ENCODE results near the gene SLC19A1. TPM values are rescaled to one million over a fixed set of nuclear protein-coding genes. Genes with fewer than 3 reads are reported as not detected.

The SLC19A1 gene
- total RNA-seq, 1 donor from 2014 or later, result 4.5 TPM

- no peak for FAIRE-seq
- Histone ChIP-seq H3K36me3 (ENCODE audit: control insufficient read depth, insufficient read depth, low read length) (no peaks in the 10 kb centered on the region), H3K4me3 (ENCODE audit: low read depth, low read length) (no peak overlapping the region), H3K27me3 (ENCODE audit: control insufficient read depth, insufficient read depth, low read length) (no peaks in the 10 kb centered on the region)
- TF ChIP-seq, protein P1, sequence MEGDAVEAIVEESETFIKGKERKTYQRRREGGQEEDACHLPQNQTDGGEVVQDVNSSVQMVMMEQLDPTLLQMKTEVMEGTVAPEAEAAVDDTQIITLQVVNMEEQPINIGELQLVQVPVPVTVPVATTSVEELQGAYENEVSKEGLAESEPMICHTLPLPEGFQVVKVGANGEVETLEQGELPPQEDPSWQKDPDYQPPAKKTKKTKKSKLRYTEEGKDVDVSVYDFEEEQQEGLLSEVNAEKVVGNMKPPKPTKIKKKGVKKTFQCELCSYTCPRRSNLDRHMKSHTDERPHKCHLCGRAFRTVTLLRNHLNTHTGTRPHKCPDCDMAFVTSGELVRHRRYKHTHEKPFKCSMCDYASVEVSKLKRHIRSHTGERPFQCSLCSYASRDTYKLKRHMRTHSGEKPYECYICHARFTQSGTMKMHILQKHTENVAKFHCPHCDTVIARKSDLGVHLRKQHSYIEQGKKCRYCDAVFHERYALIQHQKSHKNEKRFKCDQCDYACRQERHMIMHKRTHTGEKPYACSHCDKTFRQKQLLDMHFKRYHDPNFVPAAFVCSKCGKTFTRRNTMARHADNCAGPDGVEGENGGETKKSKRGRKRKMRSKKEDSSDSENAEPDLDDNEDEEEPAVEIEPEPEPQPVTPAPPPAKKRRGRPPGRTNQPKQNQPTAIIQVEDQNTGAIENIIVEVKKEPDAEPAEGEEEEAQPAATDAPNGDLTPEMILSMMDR (IDR thresholded peaks at IDR 0.05; ENCODE audit: insufficient read depth, low read length, severe bottlenecking), result no peak
- no peak for DNase-seq (ENCODE audit: low read depth)
Measured at GRCh38 chr21:45588871-45589491, 46.7 kb upstream of the SLC19A1 start.

GRCh38 chr21:45588086-45588825 lies 46.0 kb upstream of the SLC19A1 start:
- H3K36me3 ChIP-seq (ENCODE audit: control insufficient read depth, insufficient read depth, low read length), result no peaks in the 10 kb centered on the region
- H3K4me3 ChIP-seq (ENCODE audit: low read depth, low read length), result no peak overlapping the region
- no peak for DNase-seq (ENCODE audit: low read depth)
- TF ChIP-seq, protein P1 (IDR thresholded peaks at IDR 0.05; ENCODE audit: insufficient read depth, low read length, severe bottlenecking), result no peak
- no peak for FAIRE-seq
- H3K27me3 ChIP-seq (ENCODE audit: control insufficient read depth, insufficient read depth, low read length), result no peaks in the 10 kb centered on the region

GRCh38 chr21:45586289-45586858 lies 44.1 kb upstream of the SLC19A1 start:
- DNase-seq (ENCODE audit: low read depth), result no peak
- no peak overlapping the region for H3K4me3 ChIP-seq (ENCODE audit: low read depth, low read length)
- no peak for FAIRE-seq
- no peaks in the 10 kb centered on the region for H3K36me3 ChIP-seq (ENCODE audit: control insufficient read depth, insufficient read depth, low read length)
- TF ChIP-seq, protein P1 (IDR thresholded peaks at IDR 0.05; ENCODE audit: insufficient read depth, low read length, severe bottlenecking), result no peak
- no peaks in the 10 kb centered on the region for H3K27me3 ChIP-seq (ENCODE audit: control insufficient read depth, insufficient read depth, low read length)

DNA sequence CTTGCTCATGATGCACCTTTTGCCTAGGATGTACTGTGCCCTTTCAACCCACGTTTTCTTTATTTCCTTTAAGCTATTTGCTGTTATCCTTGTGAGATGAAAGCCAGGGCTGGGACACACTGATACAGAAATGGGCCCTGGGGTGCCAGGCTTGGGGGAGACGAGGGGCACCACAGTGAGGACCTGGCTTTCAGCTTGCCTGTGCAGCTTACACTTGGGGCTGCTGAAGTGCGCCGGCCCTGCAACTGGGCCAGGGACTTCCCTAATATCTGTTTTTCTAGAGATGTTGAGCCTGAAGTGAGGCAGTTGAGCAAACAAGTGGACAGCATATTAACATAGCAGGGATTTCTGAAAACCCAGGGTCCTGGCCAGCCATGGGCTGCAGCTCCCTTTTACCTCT lies 42.5 kb upstream of the SLC19A1 start:
- H3K27me3 ChIP-seq (ENCODE audit: control insufficient read depth, insufficient read depth, low read length), result no peaks in the 10 kb centered on the region
- no peak for FAIRE-seq

GRCh38 chr21:45583831-45584509 lies 41.7 kb upstream of the SLC19A1 start:
- no peaks in the 10 kb centered on the region for H3K27me3 ChIP-seq (ENCODE audit: control insufficient read depth, insufficient read depth, low read length)
- DNase-seq (ENCODE audit: low read depth), result no peak
- TF ChIP-seq, protein P1 (IDR thresholded peaks at IDR 0.05; ENCODE audit: insufficient read depth, low read length, severe bottlenecking), result no peak
- no peak for FAIRE-seq
- H3K4me3 ChIP-seq (ENCODE audit: low read depth, low read length), result no peak overlapping the region
- no peaks in the 10 kb centered on the region for H3K36me3 ChIP-seq (ENCODE audit: control insufficient read depth, insufficient read depth, low read length)

More for the DNA sequence above, 42.5 kb upstream of the SLC19A1 start:
- Histone ChIP-seq H3K36me3 (ENCODE audit: control insufficient read depth, insufficient read depth, low read length) (no peaks in the 10 kb centered on the region), H3K4me3 (ENCODE audit: low read depth, low read length) (no peak overlapping the region)
- DNase-seq (ENCODE audit: low read depth), result no peak
- TF ChIP-seq, protein P1 (IDR thresholded peaks at IDR 0.05; ENCODE audit: insufficient read depth, low read length, severe bottlenecking), result no peak

Measured in bronchial epithelial cell (primary cell).